ENCODE results near the gene GAPT. TPM values are rescaled to one million over a fixed set of nuclear protein-coding genes. Genes with fewer than 3 reads are reported as not detected.
"Not testable (repeated sequence)": the region's sequence is repeated elsewhere in the genome, so short reads cannot be mapped to it uniquely, and the experiment has no call there.

The GAPT gene
- total RNA-seq, 4 donors from 2014 or later, result 2.1 TPM; not detected in 3

DNA sequence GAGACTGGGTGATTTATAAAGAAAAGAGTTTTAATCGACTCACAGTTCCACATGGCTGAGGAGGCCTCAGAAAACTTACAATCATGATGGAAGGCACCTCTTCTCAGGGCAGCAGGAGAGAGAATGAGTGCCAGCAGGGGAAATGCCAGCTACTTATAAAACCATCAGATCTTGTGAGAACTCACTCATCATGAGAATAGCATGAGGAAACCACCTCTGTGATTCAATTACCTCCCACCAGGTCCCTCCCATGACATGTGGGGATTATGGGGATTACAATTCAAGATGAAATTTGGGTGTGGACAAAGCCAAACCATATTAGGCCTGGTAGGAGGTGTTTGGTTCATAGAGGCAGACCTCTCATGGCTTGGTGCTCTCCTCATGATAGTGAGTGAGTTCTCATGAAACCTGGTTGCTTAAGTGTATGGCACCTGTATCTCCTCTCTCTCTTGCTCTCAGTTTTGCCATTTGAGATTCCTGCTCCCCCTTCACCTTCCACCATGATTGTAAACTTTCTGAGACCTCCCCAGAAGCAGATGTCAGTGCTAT, 39.8 kb downstream of the GAPT start:
- H3K4me3 ChIP-seq, result no peak overlapping the region
- H3K27me3 ChIP-seq, result no peaks in the 10 kb centered on the region
- no peak overlapping the region for H3K27ac ChIP-seq
- H3K36me3 ChIP-seq, result no peaks in the 10 kb centered on the region
- H3K4me1 ChIP-seq, result no peaks in the 10 kb centered on the region
- 77 to 94% methylated on average over 1 of the region's 1 CpG for WGBS, 2 donors
- peaks cover 0 to 15% (median 0%) of the 10 kb centered on the region in 4 donors for H3K9me3 ChIP-seq
- TF ChIP-seq POLR2A (IDR thresholded peaks at IDR 0.05) (no peak), EP300 (IDR thresholded peaks at IDR 0.05) (no peak)
- TF ChIP-seq, protein P1, sequence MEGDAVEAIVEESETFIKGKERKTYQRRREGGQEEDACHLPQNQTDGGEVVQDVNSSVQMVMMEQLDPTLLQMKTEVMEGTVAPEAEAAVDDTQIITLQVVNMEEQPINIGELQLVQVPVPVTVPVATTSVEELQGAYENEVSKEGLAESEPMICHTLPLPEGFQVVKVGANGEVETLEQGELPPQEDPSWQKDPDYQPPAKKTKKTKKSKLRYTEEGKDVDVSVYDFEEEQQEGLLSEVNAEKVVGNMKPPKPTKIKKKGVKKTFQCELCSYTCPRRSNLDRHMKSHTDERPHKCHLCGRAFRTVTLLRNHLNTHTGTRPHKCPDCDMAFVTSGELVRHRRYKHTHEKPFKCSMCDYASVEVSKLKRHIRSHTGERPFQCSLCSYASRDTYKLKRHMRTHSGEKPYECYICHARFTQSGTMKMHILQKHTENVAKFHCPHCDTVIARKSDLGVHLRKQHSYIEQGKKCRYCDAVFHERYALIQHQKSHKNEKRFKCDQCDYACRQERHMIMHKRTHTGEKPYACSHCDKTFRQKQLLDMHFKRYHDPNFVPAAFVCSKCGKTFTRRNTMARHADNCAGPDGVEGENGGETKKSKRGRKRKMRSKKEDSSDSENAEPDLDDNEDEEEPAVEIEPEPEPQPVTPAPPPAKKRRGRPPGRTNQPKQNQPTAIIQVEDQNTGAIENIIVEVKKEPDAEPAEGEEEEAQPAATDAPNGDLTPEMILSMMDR (IDR thresholded peaks at IDR 0.05), result no peak
- no peak for DNase-seq (ENCODE audit: low spot score in 2 of 2)

GRCh38 chr5:58541935-58542334, 50.7 kb downstream of the GAPT start:
- DNase-seq (ENCODE audit: low spot score in 2 of 2); H3K4me3 ChIP-seq; H3K27ac ChIP-seq; H3K4me1 ChIP-seq; H3K27me3 ChIP-seq; H3K36me3 ChIP-seq: not testable (repeated sequence)
- WGBS, 2 donors, result 90 to 95% methylated on average over 9 of the region's 9 CpGs
- peaks cover 0 to 12% (median 0%) of the 10 kb centered on the region in 4 donors for H3K9me3 ChIP-seq

DNA sequence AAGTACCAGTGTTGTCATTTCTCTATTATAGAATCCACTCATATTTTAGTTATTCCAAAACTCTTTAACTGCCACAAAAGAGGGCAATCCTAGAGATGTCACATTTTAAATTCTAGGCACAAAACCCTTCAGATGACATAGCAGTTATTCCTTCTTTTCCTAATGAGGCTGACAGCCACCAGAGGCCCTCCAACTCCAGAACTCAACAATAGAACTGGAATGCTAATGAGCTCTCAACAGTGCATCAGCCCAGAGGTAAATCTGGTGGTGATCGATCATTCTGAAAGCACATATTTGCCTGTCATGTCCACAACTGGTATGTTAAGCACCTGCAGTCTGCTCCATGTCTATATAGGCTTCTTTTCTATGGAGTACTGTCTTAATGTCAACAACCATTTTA, 51.5 kb downstream of the GAPT start:
- 80 to 85% methylated on average over 1 of the region's 1 CpG for WGBS, 2 donors
- no peaks in the 10 kb centered on the region for H3K4me1 ChIP-seq
- no peak for TF ChIP-seq POLR2A (IDR thresholded peaks at IDR 0.05)
- TF ChIP-seq EP300 (IDR thresholded peaks at IDR 0.05), result no peak
- TF ChIP-seq, protein P1 (IDR thresholded peaks at IDR 0.05), result no peak
- no peak for DNase-seq (ENCODE audit: low spot score in 2 of 2)
- no peaks in the 10 kb centered on the region for H3K27me3 ChIP-seq
- H3K36me3 ChIP-seq, result no peaks in the 10 kb centered on the region
- peaks cover 0 to 12% (median 0%) of the 10 kb centered on the region in 4 donors for H3K9me3 ChIP-seq
- H3K4me3 ChIP-seq, result no peak overlapping the region
- no peak overlapping the region for H3K27ac ChIP-seq

DNA sequence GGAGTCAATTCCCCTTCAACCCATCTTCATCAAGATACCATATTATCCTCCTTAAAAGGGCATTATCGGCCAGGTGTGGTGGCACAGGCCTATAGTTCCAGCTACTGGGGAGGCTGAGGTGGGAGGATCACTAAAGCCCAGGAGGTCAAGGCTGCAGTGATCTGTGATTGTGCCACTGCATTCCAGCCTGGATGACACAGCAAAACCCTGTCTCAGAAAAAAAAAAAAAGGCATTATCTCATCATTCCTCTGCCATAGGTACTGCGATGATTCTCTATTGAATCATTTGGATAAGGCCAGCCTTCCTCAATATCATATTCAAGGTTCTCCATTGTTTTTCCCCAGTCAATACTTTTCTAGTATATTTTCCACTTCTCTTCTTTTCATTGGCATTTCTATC, 52.5 kb downstream of the GAPT start:
- H3K9me3 ChIP-seq, result peaks cover 0 to 12% (median 0%) of the 10 kb centered on the region in 4 donors
- 81 to 89% methylated on average over 2 of the region's 2 CpGs for WGBS, 2 donors
- H3K27me3 ChIP-seq, result no peaks in the 10 kb centered on the region
- no peaks in the 10 kb centered on the region for H3K4me1 ChIP-seq
- no peak for DNase-seq (ENCODE audit: low spot score in 2 of 2)
- no peaks in the 10 kb centered on the region for H3K36me3 ChIP-seq
- no peak overlapping the region for H3K27ac ChIP-seq
- no peak overlapping the region for H3K4me3 ChIP-seq
- TF ChIP-seq POLR2A (IDR thresholded peaks at IDR 0.05), result no peak
- TF ChIP-seq EP300 (IDR thresholded peaks at IDR 0.05), result no peak
- TF ChIP-seq, protein P1 (IDR thresholded peaks at IDR 0.05), result no peak

DNA sequence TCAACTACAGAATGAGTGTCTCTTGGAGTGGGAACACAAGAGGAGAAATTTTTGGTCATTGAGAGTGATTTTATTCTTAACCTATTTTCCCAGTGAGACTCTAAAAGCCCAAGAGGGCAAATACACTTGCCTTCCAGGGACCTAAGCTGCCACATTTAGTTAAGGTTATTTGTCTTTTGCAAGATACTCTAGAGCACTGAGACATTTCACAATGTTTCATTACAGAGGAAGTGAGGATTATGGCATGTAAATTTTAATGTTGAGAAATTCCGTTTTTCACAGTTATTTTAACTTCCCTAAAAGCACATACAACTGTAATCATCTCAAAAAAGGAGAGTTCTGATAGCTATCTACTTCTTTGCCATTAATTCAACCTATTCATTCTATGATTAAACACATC, 53.0 kb downstream of the GAPT start:
- no peak overlapping the region for H3K27ac ChIP-seq
- H3K4me1 ChIP-seq, result no peaks in the 10 kb centered on the region
- H3K36me3 ChIP-seq, result no peaks in the 10 kb centered on the region
- DNase-seq (ENCODE audit: low spot score in 2 of 2), result no peak
- H3K27me3 ChIP-seq, result no peaks in the 10 kb centered on the region
- H3K9me3 ChIP-seq, result peaks cover 0 to 12% (median 0%) of the 10 kb centered on the region in 4 donors
- WGBS, 2 donors, result 49 to 70% methylated on average over 1 of the region's 1 CpG
- H3K4me3 ChIP-seq, result no peak overlapping the region
- TF ChIP-seq EP300 (IDR thresholded peaks at IDR 0.05) (no peak), POLR2A (IDR thresholded peaks at IDR 0.05) (no peak)
- TF ChIP-seq, protein P1 (IDR thresholded peaks at IDR 0.05), result no peak

GRCh38 chr5:58544926-58545325, 53.7 kb downstream of the GAPT start:
- DNase-seq (ENCODE audit: low spot score in 2 of 2), result no peak
- Histone ChIP-seq H3K9me3 (peaks cover 0 to 11% (median 0%) of the 10 kb centered on the region in 4 donors), H3K36me3 (no peaks in the 10 kb centered on the region), H3K27me3 (no peaks in the 10 kb centered on the region), H3K27ac (no peak overlapping the region), H3K4me1 (no peaks in the 10 kb centered on the region), H3K4me3 (no peak overlapping the region)
- TF ChIP-seq POLR2A (IDR thresholded peaks at IDR 0.05) (no peak), EP300 (IDR thresholded peaks at IDR 0.05) (no peak)
- TF ChIP-seq, protein P1 (IDR thresholded peaks at IDR 0.05), result no peak
- 56 to 73% methylated on average over 2 of the region's 2 CpGs for WGBS, 2 donors

Measured in tibial nerve (tissue), 4 donors.